ENCODE results near the gene STPG3. TPM values are rescaled to one million over a fixed set of nuclear protein-coding genes. Genes with fewer than 3 reads are reported as not detected.

Gene STPG3
- total and polyA plus RNA-seq, 2 of the 13 experiments (the other 11 are each of a cell fraction or from before 2014, with no cell fraction given) = not detected

DNA sequence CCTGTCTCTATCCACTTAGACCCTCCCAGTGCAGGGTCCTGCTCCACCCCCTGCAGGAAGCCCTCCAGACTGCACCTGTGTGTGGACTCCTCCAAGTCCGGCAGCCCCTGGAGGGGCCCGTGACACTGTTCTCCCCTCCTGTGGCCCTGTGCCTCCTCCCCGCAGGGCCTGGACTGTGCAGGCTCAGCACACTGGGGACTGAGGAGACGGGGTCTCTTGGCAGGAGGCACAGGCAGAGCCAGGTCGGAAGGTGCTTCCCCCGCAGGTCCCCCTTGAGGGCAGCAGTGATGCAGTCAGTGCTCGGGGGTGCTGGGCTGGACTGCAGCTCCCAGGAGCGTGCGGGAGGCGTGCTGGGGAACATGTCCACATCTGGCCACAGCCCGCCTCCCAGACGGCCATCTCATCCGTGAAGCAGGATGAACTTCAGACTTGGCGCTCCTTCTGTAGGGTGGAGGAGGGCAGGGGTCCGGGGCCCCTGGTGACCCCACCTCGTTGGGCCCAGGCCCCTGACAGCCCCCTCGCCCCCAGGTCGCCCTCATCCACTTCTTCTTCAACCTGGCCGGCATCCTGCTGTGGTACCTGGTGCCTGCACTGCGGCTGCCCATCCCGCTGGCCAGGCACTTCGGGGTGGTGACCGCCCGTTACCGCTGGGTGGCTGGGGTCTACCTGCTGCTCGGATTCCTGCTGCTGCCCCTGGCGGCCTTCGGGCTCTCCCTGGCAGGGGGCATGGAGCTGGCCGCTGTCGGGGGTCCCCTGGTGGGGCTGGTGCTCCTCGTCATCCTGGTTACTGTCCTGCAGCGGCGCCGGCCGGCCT is 15.5 kb upstream of the STPG3 start (continued):
- TF ChIP-seq, protein P1, sequence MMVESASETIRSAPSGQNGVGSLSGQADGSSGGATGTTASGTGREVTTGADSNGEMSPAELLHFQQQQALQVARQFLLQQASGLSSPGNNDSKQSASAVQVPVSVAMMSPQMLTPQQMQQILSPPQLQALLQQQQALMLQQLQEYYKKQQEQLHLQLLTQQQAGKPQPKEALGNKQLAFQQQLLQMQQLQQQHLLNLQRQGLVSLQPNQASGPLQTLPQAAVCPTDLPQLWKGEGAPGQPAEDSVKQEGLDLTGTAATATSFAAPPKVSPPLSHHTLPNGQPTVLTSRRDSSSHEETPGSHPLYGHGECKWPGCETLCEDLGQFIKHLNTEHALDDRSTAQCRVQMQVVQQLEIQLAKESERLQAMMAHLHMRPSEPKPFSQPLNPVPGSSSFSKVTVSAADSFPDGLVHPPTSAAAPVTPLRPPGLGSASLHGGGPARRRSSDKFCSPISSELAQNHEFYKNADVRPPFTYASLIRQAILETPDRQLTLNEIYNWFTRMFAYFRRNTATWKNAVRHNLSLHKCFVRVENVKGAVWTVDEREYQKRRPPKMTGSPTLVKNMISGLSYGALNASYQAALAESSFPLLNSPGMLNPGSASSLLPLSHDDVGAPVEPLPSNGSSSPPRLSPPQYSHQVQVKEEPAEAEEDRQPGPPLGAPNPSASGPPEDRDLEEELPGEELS (CRISPR knock-in tag; IDR thresholded peaks at IDR 0.05) = 0 out of 2 replicates have a peak, but pooled peaks have one; percentile 11
- TF ChIP-seq ZNF780A (CRISPR knock-in tag; IDR thresholded peaks at IDR 0.05) (no peak), KLF6 (CRISPR knock-in tag; IDR thresholded peaks at IDR 0.05) (0 out of 2 replicates have a peak, but pooled peaks have one; percentile 2), TCF12 (IDR thresholded peaks at IDR 0.05) (no peak), TCF12 (CRISPR knock-in tag; IDR thresholded peaks at IDR 0.05) (no peak), ZMAT3 (CRISPR knock-in tag; conservative IDR thresholded peaks at IDR 0.05) (peak; percentile 78; the same call in 1 of the 2 replicates), ZNF678 (CRISPR knock-in tag; IDR thresholded peaks at IDR 0.05) (peak; percentile 19; the same call in 1 of the 2 replicates), ZBTB42 (CRISPR knock-in tag; IDR thresholded peaks at IDR 0.05) (peak; percentile 91; the same call in 1 of the 2 replicates), ZNF605 (CRISPR knock-in tag; IDR thresholded peaks at IDR 0.05) (peak; percentile 22; the same call in 1 of the 2 replicates)
- TF ChIP-seq, protein P2, sequence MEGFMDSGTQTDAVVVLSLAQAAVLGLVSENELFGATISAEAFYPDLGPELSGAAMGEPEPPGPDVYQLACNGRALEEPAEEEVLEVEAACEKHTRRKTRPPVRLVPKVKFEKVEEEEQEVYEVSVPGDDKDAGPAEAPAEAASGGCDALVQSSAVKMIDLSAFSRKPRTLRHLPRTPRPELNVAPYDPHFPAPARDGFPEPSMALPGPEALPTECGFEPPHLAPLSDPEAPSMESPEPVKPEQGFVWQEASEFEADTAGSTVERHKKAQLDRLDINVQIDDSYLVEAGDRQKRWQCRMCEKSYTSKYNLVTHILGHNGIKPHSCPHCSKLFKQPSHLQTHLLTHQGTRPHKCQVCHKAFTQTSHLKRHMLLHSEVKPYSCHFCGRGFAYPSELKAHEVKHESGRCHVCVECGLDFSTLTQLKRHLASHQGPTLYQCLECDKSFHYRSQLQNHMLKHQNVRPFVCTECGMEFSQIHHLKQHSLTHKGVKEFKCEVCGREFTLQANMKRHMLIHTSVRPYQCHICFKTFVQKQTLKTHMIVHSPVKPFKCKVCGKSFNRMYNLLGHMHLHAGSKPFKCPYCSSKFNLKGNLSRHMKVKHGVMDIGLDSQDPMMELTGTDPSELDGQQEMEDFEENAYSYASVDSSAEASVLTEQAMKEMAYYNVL (CRISPR knock-in tag; IDR thresholded peaks at IDR 0.05; ENCODE audit: borderline replicate concordance) = no peak
- TF ChIP-seq, protein P3, sequence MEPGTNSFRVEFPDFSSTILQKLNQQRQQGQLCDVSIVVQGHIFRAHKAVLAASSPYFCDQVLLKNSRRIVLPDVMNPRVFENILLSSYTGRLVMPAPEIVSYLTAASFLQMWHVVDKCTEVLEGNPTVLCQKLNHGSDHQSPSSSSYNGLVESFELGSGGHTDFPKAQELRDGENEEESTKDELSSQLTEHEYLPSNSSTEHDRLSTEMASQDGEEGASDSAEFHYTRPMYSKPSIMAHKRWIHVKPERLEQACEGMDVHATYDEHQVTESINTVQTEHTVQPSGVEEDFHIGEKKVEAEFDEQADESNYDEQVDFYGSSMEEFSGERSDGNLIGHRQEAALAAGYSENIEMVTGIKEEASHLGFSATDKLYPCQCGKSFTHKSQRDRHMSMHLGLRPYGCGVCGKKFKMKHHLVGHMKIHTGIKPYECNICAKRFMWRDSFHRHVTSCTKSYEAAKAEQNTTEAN (CRISPR knock-in tag; conservative IDR thresholded peaks at IDR 0.05) = 0 out of 2 replicates have a peak, but pooled peaks have one; percentile 38
- TF ChIP-seq, protein P4, sequence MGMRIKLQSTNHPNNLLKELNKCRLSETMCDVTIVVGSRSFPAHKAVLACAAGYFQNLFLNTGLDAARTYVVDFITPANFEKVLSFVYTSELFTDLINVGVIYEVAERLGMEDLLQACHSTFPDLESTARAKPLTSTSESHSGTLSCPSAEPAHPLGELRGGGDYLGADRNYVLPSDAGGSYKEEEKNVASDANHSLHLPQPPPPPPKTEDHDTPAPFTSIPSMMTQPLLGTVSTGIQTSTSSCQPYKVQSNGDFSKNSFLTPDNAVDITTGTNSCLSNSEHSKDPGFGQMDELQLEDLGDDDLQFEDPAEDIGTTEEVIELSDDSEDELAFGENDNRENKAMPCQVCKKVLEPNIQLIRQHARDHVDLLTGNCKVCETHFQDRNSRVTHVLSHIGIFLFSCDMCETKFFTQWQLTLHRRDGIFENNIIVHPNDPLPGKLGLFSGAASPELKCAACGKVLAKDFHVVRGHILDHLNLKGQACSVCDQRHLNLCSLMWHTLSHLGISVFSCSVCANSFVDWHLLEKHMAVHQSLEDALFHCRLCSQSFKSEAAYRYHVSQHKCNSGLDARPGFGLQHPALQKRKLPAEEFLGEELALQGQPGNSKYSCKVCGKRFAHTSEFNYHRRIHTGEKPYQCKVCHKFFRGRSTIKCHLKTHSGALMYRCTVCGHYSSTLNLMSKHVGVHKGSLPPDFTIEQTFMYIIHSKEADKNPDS (CRISPR knock-in tag; IDR thresholded peaks at IDR 0.05) = 0 out of 2 replicates have a peak, but pooled peaks have one; percentile 23

Measured in HepG2 (cell line).